Measurements from ENCODE around the gene CITED4. TPM values are rescaled to one million over a fixed set of nuclear protein-coding genes. Genes with fewer than 3 reads are reported as not detected.

The CITED4 gene
- total RNA-seq, 4 donors from 2014 or later, result 9.2 to 15.6 (median 14.1) TPM

DNA sequence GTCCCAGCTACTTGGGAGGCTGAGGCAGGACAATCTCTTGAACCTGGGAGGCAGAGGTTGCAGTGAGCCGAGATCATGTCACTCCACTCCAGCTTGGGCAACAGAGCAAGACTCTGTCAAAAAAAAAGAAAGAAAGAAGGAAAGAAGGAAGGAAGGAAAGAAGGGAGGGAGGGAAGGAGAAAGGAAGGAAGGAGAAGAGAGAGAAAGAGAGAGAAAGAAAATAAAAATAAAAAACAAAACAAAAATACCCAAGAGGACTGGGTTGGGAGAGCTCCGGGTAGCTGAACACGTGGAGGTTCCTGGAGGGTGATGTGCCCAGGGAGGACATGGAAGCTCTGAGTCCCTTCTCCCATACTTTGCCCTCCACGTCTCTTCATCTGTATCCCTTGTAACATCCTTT lies 45.7 kb upstream of the CITED4 start:
- Histone ChIP-seq H3K27ac (no peak overlapping the region), H3K9me3 (no peaks in the 10 kb centered on the region), H3K4me1 (no peaks in the 10 kb centered on the region), H3K36me3 (no peaks in the 10 kb centered on the region), H3K27me3 (no peaks in the 10 kb centered on the region), H3K4me3 (no peak overlapping the region)
- no peak for TF ChIP-seq POLR2AphosphoS5 (IDR thresholded peaks at IDR 0.05)
- TF ChIP-seq, protein P1, sequence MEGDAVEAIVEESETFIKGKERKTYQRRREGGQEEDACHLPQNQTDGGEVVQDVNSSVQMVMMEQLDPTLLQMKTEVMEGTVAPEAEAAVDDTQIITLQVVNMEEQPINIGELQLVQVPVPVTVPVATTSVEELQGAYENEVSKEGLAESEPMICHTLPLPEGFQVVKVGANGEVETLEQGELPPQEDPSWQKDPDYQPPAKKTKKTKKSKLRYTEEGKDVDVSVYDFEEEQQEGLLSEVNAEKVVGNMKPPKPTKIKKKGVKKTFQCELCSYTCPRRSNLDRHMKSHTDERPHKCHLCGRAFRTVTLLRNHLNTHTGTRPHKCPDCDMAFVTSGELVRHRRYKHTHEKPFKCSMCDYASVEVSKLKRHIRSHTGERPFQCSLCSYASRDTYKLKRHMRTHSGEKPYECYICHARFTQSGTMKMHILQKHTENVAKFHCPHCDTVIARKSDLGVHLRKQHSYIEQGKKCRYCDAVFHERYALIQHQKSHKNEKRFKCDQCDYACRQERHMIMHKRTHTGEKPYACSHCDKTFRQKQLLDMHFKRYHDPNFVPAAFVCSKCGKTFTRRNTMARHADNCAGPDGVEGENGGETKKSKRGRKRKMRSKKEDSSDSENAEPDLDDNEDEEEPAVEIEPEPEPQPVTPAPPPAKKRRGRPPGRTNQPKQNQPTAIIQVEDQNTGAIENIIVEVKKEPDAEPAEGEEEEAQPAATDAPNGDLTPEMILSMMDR (IDR thresholded peaks at IDR 0.05), result no peak
- no peak for TF ChIP-seq POLR2A (IDR thresholded peaks at IDR 0.05)
- TF ChIP-seq EP300 (IDR thresholded peaks at IDR 0.05), result no peak
- ATAC-seq, result no peak
- 91 to 97% methylated on average over 4 of the region's 4 CpGs for WGBS, 2 donors (ENCODE audit: low coverage in 1 of 2)

DNA sequence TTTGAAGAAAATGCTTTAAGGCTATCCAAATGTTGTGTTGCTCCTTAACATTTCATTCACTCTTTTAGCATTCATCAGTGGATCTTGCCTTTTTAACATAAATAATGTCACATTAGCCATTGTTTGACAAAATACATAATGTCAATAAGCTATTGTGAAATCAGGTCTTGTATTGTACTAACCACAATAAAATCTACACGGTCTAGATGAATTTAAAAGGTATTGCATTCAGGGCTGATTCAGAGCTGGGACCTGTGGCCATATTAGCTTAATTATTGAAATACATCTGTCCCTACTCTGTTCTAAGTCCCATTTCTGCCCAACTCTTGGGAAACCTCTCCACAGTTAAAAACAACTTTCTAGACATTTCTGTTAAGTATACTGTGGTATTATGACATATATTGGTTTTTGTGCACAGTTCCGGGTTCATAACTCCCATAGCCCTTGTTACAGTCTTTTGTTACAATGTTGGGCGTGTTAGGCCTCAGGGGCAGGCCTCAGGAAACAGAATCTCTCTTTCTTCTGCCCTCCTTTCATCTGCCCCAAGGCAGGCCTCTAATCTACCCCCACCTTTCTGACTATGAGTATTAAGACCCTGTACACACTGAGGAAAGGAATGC lies 44.7 kb upstream of the CITED4 start:
- Histone ChIP-seq H3K4me3 (no peak overlapping the region), H3K9me3 (no peaks in the 10 kb centered on the region), H3K27ac (no peak overlapping the region), H3K27me3 (no peaks in the 10 kb centered on the region), H3K36me3 (no peaks in the 10 kb centered on the region), H3K4me1 (no peaks in the 10 kb centered on the region)
- WGBS, 2 donors (ENCODE audit: low coverage in 1 of 2), result 92 to 96% methylated on average over 2 of the region's 3 CpGs
- TF ChIP-seq POLR2A (IDR thresholded peaks at IDR 0.05) (no peak), EP300 (IDR thresholded peaks at IDR 0.05) (no peak), POLR2AphosphoS5 (IDR thresholded peaks at IDR 0.05) (no peak)
- TF ChIP-seq, protein P1 (IDR thresholded peaks at IDR 0.05), result no peak
- ATAC-seq, result no peak

DNA sequence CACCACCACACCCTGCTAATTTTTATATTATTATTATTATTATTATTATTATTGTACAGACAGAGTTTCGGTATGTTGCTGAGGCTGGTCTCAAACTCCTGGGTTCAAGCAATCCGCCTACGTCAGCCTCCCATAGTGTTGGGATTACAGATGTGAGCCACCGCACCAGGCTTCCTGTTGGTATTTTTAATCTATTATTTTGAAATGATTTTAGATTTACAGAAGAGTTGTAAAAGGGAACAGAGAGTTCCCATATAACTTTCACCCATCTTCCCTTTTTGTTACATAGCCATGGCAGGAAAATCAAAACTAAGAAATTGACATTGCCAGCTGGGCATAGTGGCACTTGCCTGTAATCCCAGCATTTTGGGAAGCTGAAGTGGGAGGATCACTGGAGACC lies 42.9 kb upstream of the CITED4 start:
- H3K27me3 ChIP-seq, result no peaks in the 10 kb centered on the region
- H3K4me3 ChIP-seq, result no peak overlapping the region
- no peak for ATAC-seq
- TF ChIP-seq, protein P1 (IDR thresholded peaks at IDR 0.05), result no peak
- TF ChIP-seq POLR2A (IDR thresholded peaks at IDR 0.05), result no peak
- TF ChIP-seq POLR2AphosphoS5 (IDR thresholded peaks at IDR 0.05), result no peak
- no peak for TF ChIP-seq EP300 (IDR thresholded peaks at IDR 0.05)
- H3K4me1 ChIP-seq, result no peaks in the 10 kb centered on the region
- no peak overlapping the region for H3K27ac ChIP-seq
- no peaks in the 10 kb centered on the region for H3K9me3 ChIP-seq
- 84 to 89% methylated on average over 4 of the region's 4 CpGs for WGBS, 2 donors (ENCODE audit: low coverage in 1 of 2)
- no peaks in the 10 kb centered on the region for H3K36me3 ChIP-seq

DNA sequence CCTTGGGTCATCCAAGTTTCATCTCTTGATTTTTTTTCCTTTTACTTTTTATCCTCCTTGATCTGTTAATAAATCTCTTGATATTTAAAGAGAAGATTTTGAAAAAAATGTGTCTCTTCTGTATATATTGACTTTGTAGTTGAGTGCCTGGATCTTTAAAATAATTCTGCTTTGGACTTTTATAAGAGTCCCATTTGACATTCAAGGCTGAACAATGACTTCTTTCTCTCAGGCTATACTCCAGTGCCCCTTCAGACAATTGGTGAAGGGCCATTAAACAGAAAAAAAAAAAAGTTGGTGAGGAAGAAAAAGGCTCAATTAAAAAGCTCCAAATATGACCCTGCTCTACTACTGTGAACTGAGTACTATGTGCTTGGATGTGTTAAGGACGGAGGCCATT lies 40.9 kb upstream of the CITED4 start:
- Histone ChIP-seq H3K9me3 (no peaks in the 10 kb centered on the region), H3K4me3 (no peak overlapping the region), H3K27ac (no peak overlapping the region), H3K4me1 (peaks cover 0 to 8% (median 0%) of the 10 kb centered on the region in 3 donors), H3K27me3 (no peaks in the 10 kb centered on the region), H3K36me3 (no peaks in the 10 kb centered on the region)
- TF ChIP-seq EP300 (IDR thresholded peaks at IDR 0.05) (no peak), POLR2A (IDR thresholded peaks at IDR 0.05) (no peak), POLR2AphosphoS5 (IDR thresholded peaks at IDR 0.05) (no peak)
- TF ChIP-seq, protein P1 (IDR thresholded peaks at IDR 0.05), result no peak
- 64 to 80% methylated on average over 1 of the region's 1 CpG for whole genome bisulfite sequencing, 2 donors (ENCODE audit: low coverage in 1 of 2)
- ATAC-seq, result no peak

Measured in gastroesophageal sphincter (tissue), 4 donors.